Ishikawa (cell line): ENCODE results near the gene POU5F2.

ENCODE experiments used
- CEBPB ChIP-seq: IDR thresholded peaks from 2 replicates; pipeline ENCODE4 v1.6.1; 2012
- CREB1 ChIP-seq: IDR thresholded peaks from 2 replicates; pipeline ENCODE4 v1.6.1; 2012; ENCODE audit warnings: low read depth
- EGR1 ChIP-seq: IDR thresholded peaks from 2 replicates; pipeline ENCODE4 v1.6.1; 2012
- EP300 ChIP-seq: IDR thresholded peaks from 2 replicates; pipeline ENCODE4 v1.6.1; 2012; ENCODE audit warnings: borderline replicate concordance
- FOXM1 ChIP-seq: IDR thresholded peaks from 2 replicates; pipeline ENCODE4 v1.6.1; 2012; ENCODE audit warnings: low read depth, borderline replicate concordance
- MAX ChIP-seq: IDR thresholded peaks from 2 replicates; pipeline ENCODE4 v1.6.1; 2012
- NFIC ChIP-seq: IDR thresholded peaks from 2 replicates; pipeline ENCODE4 v1.6.1; 2012
- RAD21 ChIP-seq: IDR thresholded peaks from 2 replicates; pipeline ENCODE4 v1.6.1; 2012; ENCODE audit warnings: low read depth
- REST ChIP-seq: IDR thresholded peaks from 2 replicates; pipeline ENCODE4 v1.6.1; 2012; ENCODE audit warnings: low read depth, mild to moderate bottlenecking
- TAF1 ChIP-seq: IDR thresholded peaks from 2 replicates; pipeline ENCODE4 v1.6.1; 2012; ENCODE audit warnings: low read depth, mild to moderate bottlenecking
- TCF12 ChIP-seq: IDR thresholded peaks from 2 replicates; pipeline ENCODE4 v1.6.1; 2012; ENCODE audit warnings: low read depth
- TEAD4 ChIP-seq: IDR thresholded peaks from 2 replicates; pipeline ENCODE4 v1.6.1; 2012
- YY1 ChIP-seq: IDR thresholded peaks from 2 replicates; pipeline ENCODE4 v1.6.1; 2012; ENCODE audit warnings: low read depth
- ZBTB7A ChIP-seq: IDR thresholded peaks from 2 replicates; pipeline ENCODE4 v1.6.1; 2012; ENCODE audit warnings: low read depth
- TF ChIP-seq, protein P1 (sequence below): IDR thresholded peaks from 2 replicates; pipeline ENCODE4 v1.6.1; 2012

The POU5F2 gene

GRCh38 chr5:93782978-93783377 lies 41.6 kb upstream of the POU5F2 start:
- TF ChIP-seq REST (no peak), CREB1 (no peak), ZBTB7A (no peak), EGR1 (no peak), TAF1 (no peak), FOXM1 (no peak), YY1 (no peak), CEBPB (no peak), MAX (no peak), TEAD4 (no peak), NFIC (no peak), TCF12 (no peak), EP300 (no peak), RAD21 (no peak)
- TF ChIP-seq, protein P1, sequence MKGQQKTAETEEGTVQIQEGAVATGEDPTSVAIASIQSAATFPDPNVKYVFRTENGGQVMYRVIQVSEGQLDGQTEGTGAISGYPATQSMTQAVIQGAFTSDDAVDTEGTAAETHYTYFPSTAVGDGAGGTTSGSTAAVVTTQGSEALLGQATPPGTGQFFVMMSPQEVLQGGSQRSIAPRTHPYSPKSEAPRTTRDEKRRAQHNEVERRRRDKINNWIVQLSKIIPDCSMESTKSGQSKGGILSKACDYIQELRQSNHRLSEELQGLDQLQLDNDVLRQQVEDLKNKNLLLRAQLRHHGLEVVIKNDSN: no peak

GRCh38 chr5:93777620-93778019 lies 36.2 kb upstream of the POU5F2 start:
- TF ChIP-seq RAD21: no peak
- TF ChIP-seq MAX: no peak
- TF ChIP-seq EP300: no peak
- TF ChIP-seq TAF1: no peak
- no peak for TF ChIP-seq ZBTB7A
- no peak for TF ChIP-seq CREB1
- TF ChIP-seq, protein P1: no peak
- no peak for TF ChIP-seq CEBPB
- no peak for TF ChIP-seq NFIC
- no peak for TF ChIP-seq FOXM1
- TF ChIP-seq TEAD4: no peak
- TF ChIP-seq EGR1: no peak
- TF ChIP-seq YY1: no peak
- TF ChIP-seq TCF12: no peak
- no peak for TF ChIP-seq REST

GRCh38 chr5:93756372-93756771 lies 15.0 kb upstream of the POU5F2 start:
- TF ChIP-seq TEAD4 (no peak), EGR1 (no peak)

DNA sequence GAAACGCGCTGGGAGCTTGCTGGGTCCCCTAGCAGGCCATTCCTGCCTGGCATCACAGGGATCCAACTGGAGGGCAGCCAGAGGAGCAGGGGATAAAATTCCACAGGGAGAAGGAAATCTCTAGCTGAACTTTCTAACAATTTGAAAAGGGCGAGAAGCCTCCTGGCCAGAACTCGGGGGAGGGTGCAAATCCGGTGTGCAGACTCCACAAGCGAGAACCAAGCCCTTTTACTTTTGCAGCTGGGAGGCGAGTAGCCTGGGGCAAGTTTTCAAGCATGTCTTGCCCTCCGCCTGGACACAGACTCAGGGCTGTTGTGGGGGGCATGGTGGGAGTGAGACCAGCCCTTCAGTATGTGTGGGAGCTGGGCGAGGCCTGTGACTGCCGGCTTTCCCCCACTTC lies 14.3 kb upstream of the POU5F2 start:
- TF ChIP-seq EGR1 (no peak), CEBPB (no peak), NFIC (no peak), EP300 (no peak)

DNA sequence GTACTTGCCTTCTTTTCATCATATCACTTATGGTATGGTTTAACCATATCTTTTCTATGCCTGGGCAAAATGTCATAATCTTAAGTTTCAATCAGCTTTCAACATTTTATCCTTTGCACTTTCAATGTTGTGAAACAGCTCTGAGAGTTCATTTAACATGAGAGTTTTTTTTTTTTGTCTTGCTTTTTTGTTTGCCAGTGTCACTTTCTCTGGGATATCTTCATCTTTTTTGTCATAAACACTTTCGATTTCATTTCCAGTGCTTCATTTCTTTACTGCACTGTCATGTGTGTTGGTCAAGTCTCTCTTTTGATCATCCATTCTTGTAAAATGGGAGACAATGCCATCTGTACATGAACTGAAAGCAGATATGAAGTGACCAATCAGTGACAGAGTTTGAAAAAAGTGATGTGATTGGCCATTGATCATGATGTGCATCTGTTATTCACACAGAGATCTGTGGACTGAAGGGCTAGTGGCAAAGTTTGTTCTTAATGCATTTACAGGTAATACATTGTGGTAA lies 7.5 kb upstream of the POU5F2 start:
- TF ChIP-seq RAD21 (no peak), EGR1 (no peak), TEAD4 (no peak), NFIC (no peak), REST (no peak), EP300 (no peak), MAX (no peak), YY1 (no peak), CEBPB (no peak), FOXM1 (no peak), TAF1 (no peak), TCF12 (no peak), CREB1 (no peak)
- TF ChIP-seq, protein P1: no peak
